Measurements from ENCODE around the gene VPS8.

GRCh38 chr3:184822654-184823053 is 10.7 kb downstream of the VPS8 start:
- no peak for TF ChIP-seq CTCF (IDR thresholded peaks at IDR 0.05; ENCODE audit: low read length)
- no peak for TF ChIP-seq EZH2 (IDR thresholded peaks at IDR 0.05; ENCODE audit: borderline replicate concordance, low read length)

All from OCI-LY1 (cell line).